Esophagus (tissue), 2 donors: ENCODE results near the gene LCN2. TPM values are rescaled to one million over a fixed set of nuclear protein-coding genes. Genes with fewer than 3 reads are reported as not detected.

Experiments used
- H3K27ac ChIP-seq, 2 donors: one replicate each; pipeline ENCODE4 v1.5.1; 2013; ENCODE audit warnings: low read depth in 2 of 2, mild to moderate bottlenecking in 2 of 2, inconsistent platforms in 1 of 2, low read length in 1 of 2, moderate library complexity in 1 of 2
- H3K27me3 ChIP-seq, 2 donors: one replicate each; pipeline ENCODE4 v1.6.1; 2013; ENCODE audit warnings: low read length in 2 of 2, control low read depth in 1 of 2, mild to moderate bottlenecking in 1 of 2; ENCODE audit not compliant: insufficient read depth in 2 of 2, control insufficient read depth in 1 of 2
- H3K36me3 ChIP-seq, 2 donors: one replicate each; pipeline ENCODE4 v1.6.1; 2013; ENCODE audit warnings: low read length in 1 of 2; ENCODE audit not compliant: control insufficient read depth in 2 of 2, insufficient read depth in 2 of 2
- H3K4me1 ChIP-seq, 2 donors: one replicate each; pipeline ENCODE4 v1.6.1; 2013; ENCODE audit warnings: low read length in 1 of 2; ENCODE audit not compliant: control insufficient read depth in 2 of 2, insufficient read depth in 2 of 2
- H3K4me3 ChIP-seq, 2 donors: one replicate each; pipeline ENCODE4 v1.5.1; 2013; ENCODE audit warnings: low read length in 2 of 2, mild to moderate bottlenecking in 2 of 2, low read depth in 1 of 2, moderate library complexity in 1 of 2
- H3K9me3 ChIP-seq, 2 donors: one replicate each; pipeline ENCODE4 v1.6.1; 2013; ENCODE audit warnings: mild to moderate bottlenecking in 2 of 2, low read depth in 1 of 2, low read length in 1 of 2, moderate library complexity in 1 of 2; ENCODE audit not compliant: control insufficient read depth in 2 of 2, insufficient read depth in 1 of 2
- WGBS, 2 donors: extraction: QIAGEN DNeasy Blood & Tissue Kit; methylation state at CpG; one replicate each; pipeline ENCODE4 v1.1.7; 2013; 5-methylcytosine and 5-hydroxymethylcytosine counted together
- polyA plus RNA-seq, 2 donors: library from polyadenylated mRNA; stranded (reverse); fragments of 200-250 nt; gene quantifications; one replicate each; pipeline ENCODE4 v1.2.3, GENCODE V29; 2013
- donor health status: healthy with polysubstance abuse.
- donor health status: Bipolar disorder and iron deficiency.

The LCN2 gene
- polyA plus RNA-seq, 2 donors, result 1,061 to 2,097 TPM

- 87 to 90% methylated on average over 13 of the region's 13 CpGs for WGBS, 2 donors
- no peak overlapping the region for H3K4me3 ChIP-seq
- H3K4me1 ChIP-seq, result peaks cover 0 to 18% of the 10 kb centered on the region in 2 donors
- no peaks in the 10 kb centered on the region for H3K9me3 ChIP-seq
- H3K27ac ChIP-seq, result peak overlapping the region in 1 of 2 donors; percentile 34
- H3K27me3 ChIP-seq, result no peaks in the 10 kb centered on the region
- H3K36me3 ChIP-seq, result peaks cover 0 to 2% of the 10 kb centered on the region in 2 donors
These were observed 4.9 kb downstream of the LCN2 start for GRCh38 chr9:128153947-128154695.

- H3K4me1 ChIP-seq, result peaks cover 3 to 10% of the 10 kb centered on the region in 2 donors
- no peaks in the 10 kb centered on the region for H3K27me3 ChIP-seq
- no peak overlapping the region for H3K27ac ChIP-seq
- WGBS, 2 donors, result 77 to 85% methylated on average over 7 of the region's 7 CpGs
- H3K9me3 ChIP-seq, result no peaks in the 10 kb centered on the region
- no peaks in the 10 kb centered on the region for H3K36me3 ChIP-seq
- no peak overlapping the region for H3K4me3 ChIP-seq
These were observed 6.7 kb downstream of the LCN2 start for GRCh38 chr9:128155736-128156500.

- Histone ChIP-seq H3K36me3 (peaks cover 6 to 22% of the 10 kb centered on the region in 2 donors), H3K27ac (peak overlapping the region; percentile 62 to 79), H3K9me3 (no peaks in the 10 kb centered on the region), H3K4me3 (peak overlapping the region; percentile 36 to 40), H3K4me1 (peaks cover 3 to 10% of the 10 kb centered on the region in 2 donors), H3K27me3 (no peaks in the 10 kb centered on the region)
- 21 to 28% methylated on average over 11 of the region's 11 CpGs for WGBS, 2 donors
These were observed 10.2 kb downstream of the LCN2 start for GRCh38 chr9:128159522-128159783.

- WGBS, 2 donors, result 1% methylated on average over 52 to 76 of the region's 77 CpGs
These were observed 10.7 kb downstream of the LCN2 start, which contains the start of gene BBLN for GRCh38 chr9:128159784-128160602. Gene BBLN, plus strand, starts transcription at chr9:128160265. Its CDS starts 143 bp downstream, at chr9:128160408.

GRCh38 chr9:128160603-128160987, 11.3 kb downstream of the LCN2 start:
- H3K27ac ChIP-seq, result peak overlapping the region; percentile 74 to 76
- peaks cover 3 to 10% of the 10 kb centered on the region in 2 donors for H3K4me1 ChIP-seq
- WGBS, 2 donors, result 1% methylated on average over 23 of the region's 23 CpGs
- H3K36me3 ChIP-seq, result peaks cover 6 to 25% of the 10 kb centered on the region in 2 donors
- no peaks in the 10 kb centered on the region for H3K27me3 ChIP-seq
- H3K4me3 ChIP-seq, result peak overlapping the region; percentile 65 to 70
- no peaks in the 10 kb centered on the region for H3K9me3 ChIP-seq

More at GRCh38 chr9:128159784-128160602, 10.7 kb downstream of the LCN2 start, which contains the start of gene BBLN:
- H3K4me1 ChIP-seq, result peaks cover 3 to 10% of the 10 kb centered on the region in 2 donors
- peak within 1 kb of the TSS; percentile 74 to 79 for H3K27ac ChIP-seq
- H3K9me3 ChIP-seq, result no peaks in the 10 kb centered on the region
- peaks cover 6 to 25% of the 10 kb centered on the region in 2 donors for H3K36me3 ChIP-seq
- H3K27me3 ChIP-seq, result no peaks in the 10 kb centered on the region
- peak within 1 kb of the TSS; percentile 65 to 70 for H3K4me3 ChIP-seq

GRCh38 chr9:128161215-128161902, 12.1 kb downstream of the LCN2 start:
- H3K4me3 ChIP-seq, result peak overlapping the region in 1 of 2 donors; percentile 65
- H3K27ac ChIP-seq, result peak overlapping the region in 1 of 2 donors; percentile 27
- H3K9me3 ChIP-seq, result no peaks in the 10 kb centered on the region
- H3K27me3 ChIP-seq, result no peaks in the 10 kb centered on the region
- peaks cover 3 to 10% of the 10 kb centered on the region in 2 donors for H3K4me1 ChIP-seq
- 86 to 90% methylated on average over 13 of the region's 13 CpGs for WGBS, 2 donors
- H3K36me3 ChIP-seq, result peaks cover 12 to 32% of the 10 kb centered on the region in 2 donors

GRCh38 chr9:128162215-128163026, 13.2 kb downstream of the LCN2 start:
- H3K36me3 ChIP-seq, result peaks cover 22 to 42% of the 10 kb centered on the region in 2 donors
- H3K27ac ChIP-seq, result no peak overlapping the region
- no peaks in the 10 kb centered on the region for H3K9me3 ChIP-seq
- WGBS, 2 donors, result 70 to 76% methylated on average over 10 of the region's 10 CpGs
- peaks cover 3 to 9% of the 10 kb centered on the region in 2 donors for H3K4me1 ChIP-seq
- no peaks in the 10 kb centered on the region for H3K27me3 ChIP-seq
- H3K4me3 ChIP-seq, result no peak overlapping the region

GRCh38 chr9:128163027-128163515, 13.8 kb downstream of the LCN2 start:
- Histone ChIP-seq H3K36me3 (peaks cover 26 to 46% of the 10 kb centered on the region in 2 donors), H3K4me1 (peaks cover 3 to 9% of the 10 kb centered on the region in 2 donors), H3K4me3 (no peak overlapping the region), H3K27me3 (no peaks in the 10 kb centered on the region), H3K9me3 (no peaks in the 10 kb centered on the region), H3K27ac (no peak overlapping the region)
- 86 to 94% methylated on average over 6 of the region's 6 CpGs for WGBS, 2 donors
